ENCODE results near the gene RALGAPB. TPM values are rescaled to one million over a fixed set of nuclear protein-coding genes. Genes with fewer than 3 reads are reported as not detected.

Gene RALGAPB
- polyA plus RNA-seq, 1 donor (not counting 4 experiments of a cell fraction or from before 2014, with no cell fraction given), result 23.8 TPM

DNA sequence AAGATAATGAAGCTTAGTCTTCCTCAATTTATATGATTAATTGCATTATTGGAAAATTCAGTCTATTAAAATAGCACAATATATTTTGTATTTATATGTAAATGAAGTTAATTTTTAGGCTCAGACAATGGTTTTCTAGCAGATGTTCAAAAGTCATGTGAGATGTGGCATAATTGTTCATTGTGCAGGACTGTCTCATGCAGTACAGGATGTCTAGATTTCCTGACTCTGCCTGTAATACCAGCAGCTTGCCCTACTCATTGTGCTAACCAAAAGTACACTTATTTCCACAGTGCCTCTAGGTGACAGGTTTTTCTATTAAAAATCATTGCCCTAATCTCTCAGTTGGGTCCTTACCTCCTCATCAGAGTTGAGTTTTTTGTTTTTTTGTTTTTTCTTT lies 12.4 kb downstream of the RALGAPB start:
- H3K79me2 ChIP-seq (ENCODE audit: control insufficient read depth, insufficient read depth, low read length), result peaks cover 50% of the 10 kb centered on the region
- peaks cover 3 to 10% of the 10 kb centered on the region in 2 experiments for H3K36me3 ChIP-seq (ENCODE audit: control insufficient read depth in 2 of 2, extremely low read depth in 1 of 2, insufficient read depth in 2 of 2, low read length in 2 of 2)
- TF ChIP-seq EZH2 (IDR thresholded peaks at IDR 0.05; ENCODE audit: low read length) (no peak), CTCF (optimal IDR thresholded peaks at IDR 0.05 in 1 of 3, IDR thresholded peaks at IDR 0.05 in 1 of 3, conservative IDR thresholded peaks at IDR 0.05 in 1 of 3; ENCODE audit: extremely low read depth in 1 of 3, insufficient read depth in 2 of 3, low read length in 3 of 3) (no peak)
- no peak overlapping the region for H2AFZ ChIP-seq (ENCODE audit: control insufficient read depth, low read length)
- H4K20me1 ChIP-seq (ENCODE audit: control insufficient read depth, extremely low read depth, insufficient read depth, low read length), result peaks cover 3% of the 10 kb centered on the region
- no peaks in the 10 kb centered on the region for H3K9me3 ChIP-seq (ENCODE audit: control insufficient read depth, low read depth, low read length)
- no peaks in the 10 kb centered on the region for H3K27me3 ChIP-seq (ENCODE audit: control insufficient read depth, extremely low read depth, insufficient read depth, low read length)
- H3K9ac ChIP-seq (ENCODE audit: control insufficient read depth, extremely low read depth, insufficient read depth, low read length), result no peak overlapping the region
- no peaks in the 10 kb centered on the region for H3K9me1 ChIP-seq (ENCODE audit: control insufficient read depth, extremely low read depth, insufficient read depth, low read length)
- dilution Hi-C loops (cut with MboI; ENCODE audit: extremely low pct_ligation_motif_present, low sequenced_read_pairs), result no loop called here
- no peak overlapping the region for H3K4me2 ChIP-seq (ENCODE audit: control insufficient read depth, extremely low read depth, insufficient read depth, low read depth, low read length)
- no peak overlapping the region for H3K27ac ChIP-seq (ENCODE audit: control insufficient read depth, insufficient read depth, low read length)
- H3K4me3 ChIP-seq (ENCODE audit: control insufficient read depth in 2 of 3, extremely low read depth in 1 of 3, insufficient read depth in 2 of 3, low read depth in 1 of 3, low read length in 3 of 3), result no peak overlapping the region
- no peaks in the 10 kb centered on the region for H3K4me1 ChIP-seq (ENCODE audit: control insufficient read depth, extremely low read depth, insufficient read depth, low read length)
- DNase-seq (ENCODE audit: low read depth, low spot score), result no peak
- FAIRE-seq, result no peak

DNA sequence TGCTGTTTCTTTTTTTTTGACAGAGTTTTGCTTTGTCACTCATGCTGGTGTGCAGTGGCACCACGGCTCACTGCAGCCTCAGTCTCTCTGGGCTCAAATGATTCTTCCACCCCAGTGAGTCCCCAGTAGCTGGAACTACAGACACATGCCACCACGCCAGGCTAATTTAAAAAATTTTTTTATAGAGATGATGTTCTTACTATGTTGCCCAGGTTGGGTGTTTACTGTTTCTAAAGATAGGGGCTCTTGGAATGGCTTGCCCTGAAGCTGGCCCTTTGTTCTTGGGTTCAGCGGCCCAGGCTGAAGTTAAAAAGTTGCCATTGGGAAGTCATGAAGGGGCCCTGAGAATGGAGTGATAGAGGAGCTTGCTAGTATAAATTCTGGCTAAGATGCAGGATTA lies 16.5 kb downstream of the RALGAPB start:
- FAIRE-seq (no peak), DNase-seq (ENCODE audit: low read depth, low spot score) (no peak)
- Histone ChIP-seq H3K4me2 (ENCODE audit: control insufficient read depth, extremely low read depth, insufficient read depth, low read depth, low read length) (no peak overlapping the region), H2AFZ (ENCODE audit: control insufficient read depth, low read length) (no peak overlapping the region), H3K27ac (ENCODE audit: control insufficient read depth, insufficient read depth, low read length) (no peak overlapping the region), H3K36me3 (ENCODE audit: control insufficient read depth in 2 of 2, extremely low read depth in 1 of 2, insufficient read depth in 2 of 2, low read length in 2 of 2) (peaks cover 1 to 19% of the 10 kb centered on the region in 2 experiments), H3K4me1 (ENCODE audit: control insufficient read depth, extremely low read depth, insufficient read depth, low read length) (no peaks in the 10 kb centered on the region), H3K9me1 (ENCODE audit: control insufficient read depth, extremely low read depth, insufficient read depth, low read length) (no peaks in the 10 kb centered on the region), H3K27me3 (ENCODE audit: control insufficient read depth, extremely low read depth, insufficient read depth, low read length) (no peaks in the 10 kb centered on the region), H3K4me3 (ENCODE audit: control insufficient read depth in 2 of 3, extremely low read depth in 1 of 3, insufficient read depth in 2 of 3, low read depth in 1 of 3, low read length in 3 of 3) (no peak overlapping the region), H3K79me2 (ENCODE audit: control insufficient read depth, insufficient read depth, low read length) (peaks cover 22% of the 10 kb centered on the region), H3K9me3 (ENCODE audit: control insufficient read depth, low read depth, low read length) (no peaks in the 10 kb centered on the region), H4K20me1 (ENCODE audit: control insufficient read depth, extremely low read depth, insufficient read depth, low read length) (peaks cover 3% of the 10 kb centered on the region), H3K9ac (ENCODE audit: control insufficient read depth, extremely low read depth, insufficient read depth, low read length) (no peak overlapping the region)
- dilution Hi-C loops (cut with MboI; ENCODE audit: extremely low pct_ligation_motif_present, low sequenced_read_pairs), result no loop called here
- no peak for TF ChIP-seq CTCF (optimal IDR thresholded peaks at IDR 0.05 in 1 of 3, IDR thresholded peaks at IDR 0.05 in 1 of 3, conservative IDR thresholded peaks at IDR 0.05 in 1 of 3; ENCODE audit: extremely low read depth in 1 of 3, insufficient read depth in 2 of 3, low read length in 3 of 3)

All from keratinocyte (primary cell).